ENCODE results near the gene POR.

DNA sequence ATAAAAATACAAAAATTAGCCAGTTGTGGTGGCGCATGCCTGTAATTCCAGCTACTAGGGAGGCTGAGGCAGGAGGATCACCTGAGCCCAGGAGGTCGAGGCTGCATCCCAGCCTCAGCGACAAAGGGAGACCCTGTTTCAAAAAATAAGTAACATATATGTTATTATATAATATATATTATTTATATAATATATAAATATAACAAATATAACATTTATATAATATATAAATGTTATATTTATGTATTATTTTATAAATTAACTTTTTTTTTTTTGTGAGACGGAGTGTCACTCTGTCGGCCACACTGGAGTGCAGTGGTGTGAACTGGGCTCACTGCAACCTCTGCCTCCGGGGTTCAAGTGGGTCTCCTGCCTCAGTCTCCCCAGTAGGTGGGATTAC is 1.5 kb upstream of the POR start:
- TF ChIP-seq, protein P1, sequence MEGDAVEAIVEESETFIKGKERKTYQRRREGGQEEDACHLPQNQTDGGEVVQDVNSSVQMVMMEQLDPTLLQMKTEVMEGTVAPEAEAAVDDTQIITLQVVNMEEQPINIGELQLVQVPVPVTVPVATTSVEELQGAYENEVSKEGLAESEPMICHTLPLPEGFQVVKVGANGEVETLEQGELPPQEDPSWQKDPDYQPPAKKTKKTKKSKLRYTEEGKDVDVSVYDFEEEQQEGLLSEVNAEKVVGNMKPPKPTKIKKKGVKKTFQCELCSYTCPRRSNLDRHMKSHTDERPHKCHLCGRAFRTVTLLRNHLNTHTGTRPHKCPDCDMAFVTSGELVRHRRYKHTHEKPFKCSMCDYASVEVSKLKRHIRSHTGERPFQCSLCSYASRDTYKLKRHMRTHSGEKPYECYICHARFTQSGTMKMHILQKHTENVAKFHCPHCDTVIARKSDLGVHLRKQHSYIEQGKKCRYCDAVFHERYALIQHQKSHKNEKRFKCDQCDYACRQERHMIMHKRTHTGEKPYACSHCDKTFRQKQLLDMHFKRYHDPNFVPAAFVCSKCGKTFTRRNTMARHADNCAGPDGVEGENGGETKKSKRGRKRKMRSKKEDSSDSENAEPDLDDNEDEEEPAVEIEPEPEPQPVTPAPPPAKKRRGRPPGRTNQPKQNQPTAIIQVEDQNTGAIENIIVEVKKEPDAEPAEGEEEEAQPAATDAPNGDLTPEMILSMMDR (IDR thresholded peaks at IDR 0.05), result no peak
- TF ChIP-seq POLR2A (IDR thresholded peaks at IDR 0.05) (no peak), POLR2AphosphoS5 (IDR thresholded peaks at IDR 0.05) (no peak)
